Loucy (cell line): ENCODE data around the gene MED29.

Experiments used
- H2AFZ ChIP-seq: fragments of 200-600 bp; sonication (generic); 2 replicates; pipeline ENCODE4 v1.6.0; 2016; ENCODE audit warnings: antibody characterized with exemption, mild to moderate bottlenecking, low read length, moderate library complexity
- H3F3A ChIP-seq: fragments of 200-600 bp; 2 replicates; pipeline ENCODE4 v1.6.0; 2016; ENCODE audit warnings: antibody characterized with exemption, low read depth, mild to moderate bottlenecking
- H3K27me3 ChIP-seq: fragments of 200-600 bp; sonication (generic); 2 replicates; pipeline ENCODE4 v1.6.1; 2014; ENCODE audit warnings: low read length, mild to moderate bottlenecking; ENCODE audit not compliant: insufficient read depth, poor library complexity, severe bottlenecking
- H3K36me3 ChIP-seq: fragments of 200-600 bp; sonication (generic); 2 replicates; pipeline ENCODE4 v1.6.1; 2016; ENCODE audit warnings: low read length; ENCODE audit not compliant: insufficient read depth
- H3K4me1 ChIP-seq: fragments of 200-600 bp; sonication (generic); 2 replicates; pipeline ENCODE4 v1.5.1; 2014; ENCODE audit warnings: low read length, mild to moderate bottlenecking; ENCODE audit not compliant: insufficient read depth, poor library complexity, severe bottlenecking
- H3K4me2 ChIP-seq: fragments of 200-600 bp; sonication (generic); 2 replicates; pipeline ENCODE4 v1.6.0; 2014; ENCODE audit warnings: antibody characterized with exemption, low read length, low read depth, mild to moderate bottlenecking; ENCODE audit not compliant: poor library complexity, severe bottlenecking
- H3K4me3 ChIP-seq: fragments of 200-600 bp; sonication (generic); 2 replicates; pipeline ENCODE4 v1.5.1; 2014; ENCODE audit warnings: low read length, mild to moderate bottlenecking, mixed read lengths; ENCODE audit not compliant: poor library complexity, severe bottlenecking
- H3K79me2 ChIP-seq: fragments of 200-600 bp; sonication (generic); 2 replicates; pipeline ENCODE4 v1.6.1; 2014; ENCODE audit warnings: low read length; ENCODE audit not compliant: insufficient read depth
- H3K9ac ChIP-seq: fragments of 200-600 bp; sonication (generic); 2 replicates; pipeline ENCODE4 v1.6.0; 2014; ENCODE audit warnings: mild to moderate bottlenecking, low read depth, low read length, moderate library complexity; ENCODE audit not compliant: poor library complexity, severe bottlenecking
- H3K9me2 ChIP-seq: fragments of 200-600 bp; sonication (generic); replicated peaks from 2 replicates; pipeline ENCODE4 v1.6.1; 2016; ENCODE audit warnings: low read depth, low read length, mixed read lengths
- H3K9me3 ChIP-seq: fragments of 200-600 bp; sonication (generic); 2 replicates; pipeline ENCODE4 v1.6.1; 2014; ENCODE audit warnings: mild to moderate bottlenecking, antibody characterized with exemption, low read length, low read depth; ENCODE audit not compliant: insufficient read depth
- H4K20me1 ChIP-seq: fragments of 200-600 bp; sonication (generic); 2 replicates; pipeline ENCODE4 v1.6.0; 2014; ENCODE audit warnings: antibody characterized with exemption, low read length, mild to moderate bottlenecking; ENCODE audit not compliant: insufficient read depth, poor library complexity, severe bottlenecking
- CTCF ChIP-seq: fragments of 200-600 bp; sonication (generic); conservative IDR thresholded peaks from 2 replicates; pipeline ENCODE4 v1.5.1; 2014; ENCODE audit warnings: mild to moderate bottlenecking, antibody characterized with exemption, low read length
- EZH2phosphoT487 ChIP-seq: fragments of 200-600 bp; IDR thresholded peaks from 2 replicates; pipeline ENCODE4 v1.6.1; 2018; ENCODE audit warnings: antibody characterized with exemption, mild to moderate bottlenecking, moderate library complexity, borderline replicate concordance

Gene MED29

GRCh38 chr19:39430675-39431593 is 39.8 kb downstream of the MED29 start:
- H3K79me2 ChIP-seq, result peaks cover 36% of the 10 kb centered on the region
- peaks cover 5% of the 10 kb centered on the region for H3K27me3 ChIP-seq
- H3K36me3 ChIP-seq, result peaks cover 30% of the 10 kb centered on the region
- TF ChIP-seq CTCF, result no peak
- no peak for TF ChIP-seq EZH2phosphoT487
- H4K20me1 ChIP-seq, result peaks cover 35% of the 10 kb centered on the region
- no peaks in the 10 kb centered on the region for H3K9me2 ChIP-seq
- no peak overlapping the region for H3K9ac ChIP-seq
- H3K4me1 ChIP-seq, result peaks cover 18% of the 10 kb centered on the region
- no peak overlapping the region for H3K4me2 ChIP-seq
- no peaks in the 10 kb centered on the region for H3K9me3 ChIP-seq
- no peaks in the 10 kb centered on the region for H3F3A ChIP-seq
- no peak overlapping the region for H2AFZ ChIP-seq
- H3K4me3 ChIP-seq, result no peak overlapping the region

DNA sequence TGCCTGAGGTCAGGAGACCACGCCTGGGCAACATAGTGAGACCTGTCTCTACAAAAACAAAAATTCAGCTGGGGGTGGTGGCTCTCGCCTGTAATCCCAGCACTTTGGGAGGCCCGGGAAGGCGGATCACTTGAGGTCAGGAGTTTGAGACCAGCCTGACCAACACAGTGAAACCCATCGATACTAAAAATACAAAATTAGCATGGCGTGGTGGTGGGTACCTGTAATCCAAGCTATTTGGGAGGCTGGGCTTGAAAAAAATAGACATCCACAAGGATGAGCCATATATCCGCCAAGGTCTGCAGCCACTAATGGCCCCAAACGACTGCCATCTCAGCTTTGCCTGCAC is 41.5 kb downstream of the MED29 start:
- H3K79me2 ChIP-seq, result peaks cover 43% of the 10 kb centered on the region
- H3K36me3 ChIP-seq, result peaks cover 30% of the 10 kb centered on the region

GRCh38 chr19:39433480-39434079 is 42.4 kb downstream of the MED29 start:
- H3K9me3 ChIP-seq, result no peaks in the 10 kb centered on the region
- peaks cover 5% of the 10 kb centered on the region for H3K27me3 ChIP-seq
- H3K79me2 ChIP-seq, result peaks cover 43% of the 10 kb centered on the region
- peak overlapping the region; percentile 100 for H3K9ac ChIP-seq
- peak overlapping the region; percentile 100 for H3K4me3 ChIP-seq
- H3F3A ChIP-seq, result no peaks in the 10 kb centered on the region
- H3K4me1 ChIP-seq, result peaks cover 24% of the 10 kb centered on the region
- no peak overlapping the region for H2AFZ ChIP-seq
- H3K4me2 ChIP-seq, result peak overlapping the region; percentile 92
- TF ChIP-seq CTCF (no peak), EZH2phosphoT487 (no peak)
- H3K9me2 ChIP-seq, result no peaks in the 10 kb centered on the region
- H4K20me1 ChIP-seq, result peaks cover 35% of the 10 kb centered on the region
- peaks cover 30% of the 10 kb centered on the region for H3K36me3 ChIP-seq

More for the DNA sequence above, 41.5 kb downstream of the MED29 start:
- Histone ChIP-seq H3K9me2 (no peaks in the 10 kb centered on the region), H3F3A (no peaks in the 10 kb centered on the region), H4K20me1 (peaks cover 35% of the 10 kb centered on the region), H3K4me2 (no peak overlapping the region), H3K9me3 (no peaks in the 10 kb centered on the region), H3K27me3 (peaks cover 5% of the 10 kb centered on the region), H3K4me1 (peaks cover 24% of the 10 kb centered on the region), H3K4me3 (no peak overlapping the region), H2AFZ (no peak overlapping the region), H3K9ac (no peak overlapping the region)
- TF ChIP-seq CTCF (no peak), EZH2phosphoT487 (no peak)
